GM12878 (cell line): ENCODE data around the gene GPR153.

Source experiments
- EP300 ChIP-seq, 2 experiments: fragments of 150-350 bp in 1 of 2; IDR thresholded peaks; 2 replicates each; pipeline ENCODE4 v1.6.1; 2011 to 2012; ENCODE audit warnings: low read depth in 2 of 2, low read length in 2 of 2, borderline replicate concordance in 1 of 2, improper control_type of control experiment in 1 of 2, inconsistent platforms in 1 of 2; ENCODE audit not compliant: control insufficient read depth in 1 of 2
- GABPA ChIP-seq: IDR thresholded peaks from 2 replicates; pipeline ENCODE4 v1.6.1; 2014; ENCODE audit warnings: antibody characterized with exemption, low read depth, mild to moderate bottlenecking, inconsistent platforms
- POLR2A ChIP-seq: IDR thresholded peaks from 2 replicates; pipeline ENCODE4 v1.6.1; 2011; ENCODE audit warnings: low read depth, mild to moderate bottlenecking, low read length
- RCOR1 ChIP-seq: conservative IDR thresholded peaks from 2 replicates; pipeline ENCODE4 v1.6.1; 2012; ENCODE audit warnings: low read depth, low read length, improper control_type of control experiment
- TF ChIP-seq, protein P1 (sequence below), 3 experiments: IDR thresholded peaks in 2 of 3; conservative IDR thresholded peaks in 1 of 3; 2 replicates each; pipeline ENCODE4 v1.5.1; 2011; ENCODE audit warnings: low read depth in 3 of 3, low read length in 3 of 3, mild to moderate bottlenecking in 3 of 3, control low read depth in 2 of 3, moderate library complexity in 2 of 3, inconsistent platforms in 1 of 3, mixed read lengths in 1 of 3; ENCODE audit not compliant: control insufficient read depth in 2 of 3, insufficient read depth in 1 of 3; ENCODE audit errors: extremely low read depth in 1 of 3

DNA sequence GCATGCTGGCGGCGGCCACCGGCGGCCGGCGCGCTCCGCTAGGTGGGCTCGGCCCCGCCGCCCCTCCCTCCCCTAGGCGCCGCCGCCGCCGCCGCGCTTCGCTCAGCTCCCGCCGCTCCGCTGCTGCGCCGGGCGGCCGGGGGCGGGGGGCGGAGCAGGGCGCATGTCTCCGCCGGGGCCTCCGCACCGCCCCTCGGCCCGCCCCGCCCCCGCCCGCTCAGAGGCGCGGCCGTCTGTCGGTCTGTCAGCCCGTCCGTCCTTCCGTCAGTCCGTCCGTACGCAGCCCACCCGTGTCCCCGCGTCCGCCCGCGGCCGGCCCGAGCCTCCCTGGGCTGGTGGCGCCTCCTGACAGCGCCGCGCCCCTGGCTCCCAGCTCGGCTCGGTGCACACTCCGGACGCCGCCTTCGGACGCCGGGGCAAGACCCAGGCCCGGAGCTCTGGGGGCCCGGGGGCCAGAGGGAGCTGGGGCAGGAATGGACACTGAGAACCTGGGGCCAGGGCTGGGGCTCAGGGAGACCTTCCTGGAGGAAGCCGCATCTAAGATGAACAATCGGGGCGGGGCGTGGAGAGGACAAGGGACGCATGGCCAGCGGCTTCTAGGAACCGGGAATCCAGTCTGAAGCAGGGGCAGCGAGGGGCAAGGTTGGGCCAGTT is at the start of gene GPR153:
- no peak for TF ChIP-seq EP300 (IDR thresholded peaks at IDR 0.05; ENCODE audit: borderline replicate concordance in 1 of 2, control insufficient read depth in 1 of 2, low read depth in 2 of 2, low read length in 2 of 2)
- TF ChIP-seq, protein P1, sequence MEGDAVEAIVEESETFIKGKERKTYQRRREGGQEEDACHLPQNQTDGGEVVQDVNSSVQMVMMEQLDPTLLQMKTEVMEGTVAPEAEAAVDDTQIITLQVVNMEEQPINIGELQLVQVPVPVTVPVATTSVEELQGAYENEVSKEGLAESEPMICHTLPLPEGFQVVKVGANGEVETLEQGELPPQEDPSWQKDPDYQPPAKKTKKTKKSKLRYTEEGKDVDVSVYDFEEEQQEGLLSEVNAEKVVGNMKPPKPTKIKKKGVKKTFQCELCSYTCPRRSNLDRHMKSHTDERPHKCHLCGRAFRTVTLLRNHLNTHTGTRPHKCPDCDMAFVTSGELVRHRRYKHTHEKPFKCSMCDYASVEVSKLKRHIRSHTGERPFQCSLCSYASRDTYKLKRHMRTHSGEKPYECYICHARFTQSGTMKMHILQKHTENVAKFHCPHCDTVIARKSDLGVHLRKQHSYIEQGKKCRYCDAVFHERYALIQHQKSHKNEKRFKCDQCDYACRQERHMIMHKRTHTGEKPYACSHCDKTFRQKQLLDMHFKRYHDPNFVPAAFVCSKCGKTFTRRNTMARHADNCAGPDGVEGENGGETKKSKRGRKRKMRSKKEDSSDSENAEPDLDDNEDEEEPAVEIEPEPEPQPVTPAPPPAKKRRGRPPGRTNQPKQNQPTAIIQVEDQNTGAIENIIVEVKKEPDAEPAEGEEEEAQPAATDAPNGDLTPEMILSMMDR (IDR thresholded peaks at IDR 0.05 in 2 of 3, conservative IDR thresholded peaks at IDR 0.05 in 1 of 3; ENCODE audit: control insufficient read depth in 2 of 3, extremely low read depth in 1 of 3, insufficient read depth in 1 of 3, low read depth in 3 of 3, low read length in 3 of 3) = no peak
- no peak for TF ChIP-seq RCOR1
- TF ChIP-seq POLR2A = no peak
- no peak for TF ChIP-seq GABPA
